HepG2 (cell line): ENCODE measurements around the gene APIP.

Experiments used
- GTF2F1 ChIP-seq: fragments of 150-350 bp; IDR thresholded peaks from 2 replicates; pipeline ENCODE4 v1.6.1; 2014; ENCODE audit warnings: low read length
- POLR2A ChIP-seq, 2 experiments: IDR thresholded peaks; 2 replicates each; pipeline ENCODE4 v1.6.1; 2011; ENCODE audit warnings: low read depth in 2 of 2, low read length in 2 of 2, mild to moderate bottlenecking in 1 of 2, moderate library complexity in 1 of 2; ENCODE audit not compliant: insufficient read depth in 1 of 2
- POLR2AphosphoS5 ChIP-seq: IDR thresholded peaks from 2 replicates; pipeline ENCODE4 v1.6.1; 2012; ENCODE audit warnings: low read depth, low read length

- TF ChIP-seq POLR2AphosphoS5 (no peak), GTF2F1 (no peak), POLR2A (IDR thresholded peaks at IDR 0.05; ENCODE audit: insufficient read depth in 1 of 2, low read depth in 2 of 2, low read length in 2 of 2) (no peak)
Measured at GRCh38 chr11:34941688-34942087, 25.5 kb upstream of the APIP start.
